A549 (cell line): ENCODE results near the gene TEPSIN. TPM values are rescaled to one million over a fixed set of nuclear protein-coding genes. Genes with fewer than 3 reads are reported as not detected.
A peak's percentile ranks its signal among the peaks of the same experiment; 100 is the strongest.

Experiments
- ATAC-seq, 2 experiments: fragments of 200-7000 bp in 1 of 2; fragments of >200 bp in 1 of 2; cut with Nextera tagmentation in 1 of 2; cut with Tn5 transposase in 1 of 2; 3 replicates each; pipeline versions ENCODE4 v1.8.0 to v1.9.1; 2018 to 2020; ENCODE audit warnings: mild to moderate bottlenecking in 1 of 2, moderate library complexity in 1 of 2
- CTCF ChIA-PET: fragments of 300-600 bp; sonication (Branson Sonifier 250); formaldehyde crosslinking; extraction: SDS; loops from one replicate; lab custom pipeline; 2021; ENCODE audit warnings: antibody characterized with exemption, inconsistent platforms; lab: Yijun Ruan, JAX
- POLR2A ChIA-PET: fragments of 350-600 bp; formaldehyde crosslinking; extraction: SDS; loops from one replicate; lab custom pipeline; 2021; ENCODE audit warnings: antibody characterized with exemption, inconsistent platforms; lab: Yijun Ruan, JAX
- DNase-seq, 2 experiments: peaks; one replicate each; pipeline versions ENCODE4 v3.0.0 to v3.0.0-alpha.2; 2011 to 2016; ENCODE audit warnings: low read depth in 1 of 2, low spot score in 1 of 2
- FAIRE-seq: peaks from 2 replicates; lab custom pipeline; 2011; peaks lifted over from hg19 to GRCh38; lab: Jason Lieb, UNC
- H3K27ac ChIP-seq, 2 experiments: fragments of >200 bp; sonication (Bioruptor Twin); formaldehyde crosslinking; 3 replicates each; pipeline ENCODE4 v1.5.1; 2016 to 2017
- H3K4me1 ChIP-seq: fragments of >200 bp; sonication (Bioruptor Twin); formaldehyde crosslinking; 3 replicates; pipeline ENCODE4 v1.6.1; 2016
- H3K4me2 ChIP-seq: fragments of >200 bp; sonication (Bioruptor Twin); formaldehyde crosslinking; 3 replicates; pipeline ENCODE4 v1.6.1; 2016
- H3K4me3 ChIP-seq: fragments of >200 bp; sonication (Bioruptor Twin); formaldehyde crosslinking; 3 replicates; pipeline ENCODE4 v1.5.1; 2016
- H3K9me3 ChIP-seq: fragments of >200 bp; sonication (Bioruptor Twin); formaldehyde crosslinking; 3 replicates; pipeline ENCODE4 v1.6.1; 2016
- BHLHE40 ChIP-seq: IDR thresholded peaks from 2 replicates; pipeline ENCODE4 v1.6.1; 2012; ENCODE audit warnings: low read depth, low read length, inconsistent platforms
- CBX2 ChIP-seq: fragments of 200-600 bp; sonication (generic); IDR thresholded peaks from 2 replicates; pipeline ENCODE4 v1.6.1; 2016; ENCODE audit warnings: low read depth, mild to moderate bottlenecking, borderline replicate concordance
- CEBPB ChIP-seq, 2 experiments: fragments of >200 bp in 1 of 2; sonication (Bioruptor Twin) in 1 of 2; formaldehyde crosslinking in 1 of 2; IDR thresholded peaks; 2 replicates each; pipeline ENCODE4 v1.6.1; 2012 to 2016
- CHD2 ChIP-seq: fragments of 150-350 bp; IDR thresholded peaks from 2 replicates; pipeline ENCODE4 v1.6.1; 2014; ENCODE audit warnings: low read length; ENCODE audit not compliant: partially characterized antibody
- CTCF ChIP-seq: fragments of >200 bp; sonication (Bioruptor Twin); formaldehyde crosslinking; IDR thresholded peaks from 3 replicates; pipeline ENCODE4 v1.5.1; 2016
- EHF ChIP-seq: fragments of 250-450 bp; sonication (Bioruptor Pico); IDR thresholded peaks from 2 replicates; pipeline ENCODE4 v1.5.0; 2020; ENCODE audit warnings: mild to moderate bottlenecking
- ESRRA ChIP-seq: fragments of 150-350 bp; IDR thresholded peaks from 2 replicates; pipeline ENCODE4 v1.6.1; 2014; ENCODE audit warnings: mild to moderate bottlenecking, low read length, borderline replicate concordance
- FOXS1 ChIP-seq: fragments of 250-450 bp; sonication (Bioruptor Pico); IDR thresholded peaks from 2 replicates; pipeline ENCODE4 v1.5.0; 2020; ENCODE audit warnings: mild to moderate bottlenecking, moderate library complexity
- GATA3 ChIP-seq: IDR thresholded peaks from 2 replicates; pipeline ENCODE4 v1.6.1; 2012; ENCODE audit warnings: borderline replicate concordance
- HDAC2 ChIP-seq: fragments of 200-600 bp; sonication (generic); IDR thresholded peaks from 2 replicates; pipeline ENCODE4 v1.6.1; 2016
- HES2 ChIP-seq: fragments of >200 bp; sonication (Bioruptor Twin); formaldehyde crosslinking; IDR thresholded peaks from 2 replicates; pipeline ENCODE4 v1.6.1; 2016
- HMGXB4 ChIP-seq: fragments of 250-450 bp; sonication (Bioruptor Pico); IDR thresholded peaks from 2 replicates; pipeline ENCODE4 v1.5.0; 2021; ENCODE audit warnings: mild to moderate bottlenecking, moderate library complexity, borderline replicate concordance
- KDM1A ChIP-seq: fragments of 200-600 bp; sonication (generic); IDR thresholded peaks from 2 replicates; pipeline ENCODE4 v1.6.1; 2016; ENCODE audit warnings: low read depth, mild to moderate bottlenecking
- MAX ChIP-seq: IDR thresholded peaks from 2 replicates; pipeline ENCODE4 v1.6.1; 2012
- MYC ChIP-seq: IDR thresholded peaks from 2 replicates; pipeline ENCODE4 v1.6.1; 2012; ENCODE audit warnings: mild to moderate bottlenecking, inconsistent platforms, low read length, improper control_type of control experiment, borderline replicate concordance
- NPAS2 ChIP-seq: fragments of 250-450 bp; sonication (Bioruptor Pico); IDR thresholded peaks from 2 replicates; pipeline ENCODE4 v1.8.0; 2022; ENCODE audit warnings: mild to moderate bottlenecking, moderate library complexity, borderline replicate concordance
- NR3C1 ChIP-seq: fragments of >200 bp; sonication (Bioruptor Twin); formaldehyde crosslinking; IDR thresholded peaks from 3 replicates; pipeline ENCODE4 v1.6.1; 2017
- PBX3 ChIP-seq: IDR thresholded peaks from 2 replicates; pipeline ENCODE4 v1.6.1; 2012
- POLR2A ChIP-seq: IDR thresholded peaks from 2 replicates; pipeline ENCODE4 v1.6.1; 2012; ENCODE audit warnings: mild to moderate bottlenecking, low read length
- RCOR1 ChIP-seq: fragments of 150-350 bp; IDR thresholded peaks from 2 replicates; pipeline ENCODE4 v1.6.1; 2014; ENCODE audit warnings: antibody characterized with exemption, low read length, low read depth
- SMC3 ChIP-seq: fragments of >200 bp; sonication (Bioruptor Twin); formaldehyde crosslinking; IDR thresholded peaks from 3 replicates; pipeline ENCODE4 v1.6.1; 2018; ENCODE audit warnings: inconsistent platforms
- TFCP2L1 ChIP-seq: fragments of 250-450 bp; sonication (Bioruptor Pico); IDR thresholded peaks from 2 replicates; pipeline ENCODE4 v1.5.0; 2021; ENCODE audit warnings: mild to moderate bottlenecking
- USF2 ChIP-seq: fragments of 450-650 bp; IDR thresholded peaks from 2 replicates; pipeline ENCODE4 v1.6.1; 2014; ENCODE audit warnings: antibody characterized with exemption
- ZFP36 ChIP-seq: fragments of 450-650 bp; IDR thresholded peaks from 2 replicates; pipeline ENCODE4 v1.6.1; 2014; ENCODE audit warnings: borderline replicate concordance; ENCODE audit not compliant: partially characterized antibody
- WGBS: methylation state at CpG from one replicate; pipeline ENCODE4 v1.1.6; 2017; ENCODE audit errors: missing lambda C conversion rate; 5-methylcytosine and 5-hydroxymethylcytosine counted together
- polyA plus RNA-seq, 4 experiments: library from polyadenylated mRNA; depleted of rRNA in 3 of 4; stranded (reverse); fragments of >200 nt; fragmentation: RNase III in 1 of 4; extraction: RNeasy Plus Mini Kit Qiagen cat#74134 plus additional on column Dnase treatment in 1 of 4; gene quantifications; 2 replicates in 3 of 4; 3 replicates in 1 of 4; pipeline ENCODE4 v1.2.3, GENCODE V29; 2011 to 2017

The TEPSIN gene
- polyA plus RNA-seq, 2 of the 4 experiments (the other 2 are of a cell fraction), result 12.5 to 31.3 TPM

GRCh38 chr17:81260171-81260570 is 21.3 kb upstream of the TEPSIN start (continued):
- TF ChIP-seq CTCF, result no peak
- TF ChIP-seq CEBPB (IDR thresholded peaks at IDR 0.05), result no peak
- no peak for TF ChIP-seq HES2
- no peak for TF ChIP-seq POLR2A
- TF ChIP-seq ZFP36, result no peak
- no peak for TF ChIP-seq NPAS2
- no peak for TF ChIP-seq NR3C1
- no peak for TF ChIP-seq PBX3

GRCh38 chr17:81259058-81259605 is 20.3 kb upstream of the TEPSIN start:
- DNase-seq, result no peak
- no peaks in the 10 kb centered on the region for H3K9me3 ChIP-seq
- H3K4me3 ChIP-seq, result no peak overlapping the region
- no peak for FAIRE-seq
- H3K27ac ChIP-seq, result no peak overlapping the region
- no peak for ATAC-seq
- WGBS, result 90% methylated on average over 22 of the region's 23 CpGs
- POLR2A ChIA-PET, result no interaction called here
- CTCF ChIA-PET, result interaction anchor here (0.7 to 14.8 kb wide), 13 partner anchors 9 to 342 kb away, joined by 3 to 184 read pairs (median 5); partner anchors contain the start of genes CEP131, NDUFAF8 and TEPSIN
- no peak overlapping the region for H3K4me2 ChIP-seq
- H3K4me1 ChIP-seq, result peaks cover 18% of the 10 kb centered on the region
- TF ChIP-seq HDAC2, result no peak
- no peak for TF ChIP-seq CBX2
- TF ChIP-seq FOXS1 (CRISPR knock-in tag), result no peak
- no peak for TF ChIP-seq ZFP36
- TF ChIP-seq KDM1A, result no peak
- TF ChIP-seq BHLHE40, result no peak

GRCh38 chr17:81258292-81258691 is 19.4 kb upstream of the TEPSIN start:
- Histone ChIP-seq H3K9me3 (no peaks in the 10 kb centered on the region), H3K4me3 (no peak overlapping the region), H3K4me1 (peaks cover 18% of the 10 kb centered on the region), H3K27ac (no peak overlapping the region), H3K4me2 (no peak overlapping the region)
- ChIA-PET POLR2A (no interaction called here), CTCF (interaction anchor here (0.7 to 14.8 kb wide), 14 partner anchors 10 to 343 kb away, joined by 3 to 184 read pairs (median 5); partner anchors contain the start of genes NDUFAF8 and TEPSIN)
- WGBS, result 82% methylated on average over 20 of the region's 20 CpGs
- FAIRE-seq, result no peak
- TF ChIP-seq GATA3 (no peak), RCOR1 (no peak), USF2 (no peak), HDAC2 (no peak), MAX (no peak), SMC3 (no peak), HMGXB4 (CRISPR knock-in tag) (no peak), MYC (no peak), ESRRA (no peak), TFCP2L1 (CRISPR knock-in tag) (no peak), ZFP36 (no peak), EHF (CRISPR knock-in tag) (no peak), CHD2 (no peak)
- DNase-seq, result no peak
- ATAC-seq, result peak in 1 of 2 experiments; percentile 26; a peak in 3 of 6 replicates
